ENCODE results near the gene SARDH.

Gene SARDH

DNA sequence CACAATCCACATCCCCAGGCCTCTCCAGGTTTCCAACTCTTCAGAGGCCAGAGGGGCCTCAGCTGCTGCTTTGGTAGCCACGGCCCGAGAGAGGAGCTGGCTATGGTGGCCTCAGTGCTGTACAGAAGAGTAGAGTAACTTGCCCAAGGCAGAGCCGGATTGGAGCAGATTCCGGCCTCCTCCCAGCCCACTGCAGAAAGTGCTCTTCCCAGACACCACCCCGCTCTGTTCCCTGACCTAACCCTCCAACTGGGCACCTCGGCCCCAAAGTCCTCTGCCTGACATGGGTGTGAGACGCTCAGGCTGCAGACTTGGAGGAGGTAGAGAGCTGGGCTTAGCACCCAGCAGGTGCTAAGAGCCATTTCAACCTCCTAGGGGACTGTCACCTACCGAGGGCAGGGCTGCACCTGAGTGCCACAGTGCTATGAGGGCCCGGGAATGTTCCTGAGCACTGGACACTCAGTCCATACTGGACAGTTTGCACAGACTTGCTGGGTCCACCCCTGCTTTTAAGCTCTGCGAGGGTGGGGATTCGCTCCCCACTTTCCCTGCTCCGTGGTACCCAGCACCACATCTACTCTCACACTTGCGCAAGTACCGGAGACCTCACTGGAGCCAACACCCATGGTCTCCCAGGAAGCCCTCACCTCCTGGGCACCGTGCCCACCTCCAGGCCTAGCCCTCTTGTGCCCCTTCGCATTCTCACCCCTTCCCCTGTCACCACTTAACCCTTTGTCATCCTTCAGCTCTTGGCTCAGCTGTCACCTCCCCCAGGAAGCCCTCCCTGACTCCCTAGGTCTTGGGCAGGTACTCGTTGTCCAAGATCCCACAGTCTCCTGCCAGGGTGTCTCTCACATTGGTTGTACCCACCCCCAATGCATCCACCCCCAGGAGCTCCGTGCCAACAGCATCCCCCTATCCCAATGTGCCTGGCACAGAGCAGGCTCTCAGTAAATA, 52.2 kb downstream of the SARDH start:
- H3K4me1 ChIP-seq (ENCODE audit: insufficient read depth, low read length), result no peaks in the 10 kb centered on the region
- H3K27ac ChIP-seq (ENCODE audit: low read length), result no peak overlapping the region
- no peaks in the 10 kb centered on the region for H3K36me3 ChIP-seq (ENCODE audit: insufficient read depth, low read depth, low read length)
- H3K4me3 ChIP-seq (ENCODE audit: low read length), result no peak overlapping the region
- H3K27me3 ChIP-seq (ENCODE audit: insufficient read depth, low read length), result no peaks in the 10 kb centered on the region
- no peaks in the 10 kb centered on the region for H3K9me3 ChIP-seq (ENCODE audit: insufficient read depth, low read depth, low read length)
- no peak overlapping the region for H3K9ac ChIP-seq (ENCODE audit: low read depth, low read length)

DNA sequence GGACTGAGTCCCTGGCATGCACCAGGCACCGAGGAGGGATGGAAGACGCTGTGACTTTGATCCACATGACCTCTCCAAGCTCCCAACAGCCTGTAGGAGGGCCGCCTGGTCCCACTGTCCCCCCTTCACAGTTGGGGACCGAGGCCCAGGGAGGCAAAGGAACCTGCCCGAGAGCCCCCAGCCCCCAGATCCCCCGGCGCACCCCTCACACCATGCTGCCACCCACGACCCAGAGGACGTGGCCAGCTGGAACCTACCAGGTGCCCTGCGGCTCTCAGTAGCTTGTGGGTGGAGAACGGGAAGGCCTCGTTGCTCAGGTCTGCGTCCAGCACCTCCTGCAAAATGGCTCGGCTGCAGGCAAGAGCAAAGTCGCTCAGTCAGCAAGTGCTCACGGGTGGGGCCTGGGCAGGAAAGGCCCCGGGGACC, 53.2 kb downstream of the SARDH start:
- Histone ChIP-seq H3K9ac (ENCODE audit: low read depth, low read length) (no peak overlapping the region), H3K36me3 (ENCODE audit: insufficient read depth, low read depth, low read length) (no peaks in the 10 kb centered on the region), H3K27ac (ENCODE audit: low read length) (no peak overlapping the region), H3K4me3 (ENCODE audit: low read length) (no peak overlapping the region), H3K4me1 (ENCODE audit: insufficient read depth, low read length) (no peaks in the 10 kb centered on the region), H3K9me3 (ENCODE audit: insufficient read depth, low read depth, low read length) (no peaks in the 10 kb centered on the region), H3K27me3 (ENCODE audit: insufficient read depth, low read length) (no peaks in the 10 kb centered on the region)

DNA sequence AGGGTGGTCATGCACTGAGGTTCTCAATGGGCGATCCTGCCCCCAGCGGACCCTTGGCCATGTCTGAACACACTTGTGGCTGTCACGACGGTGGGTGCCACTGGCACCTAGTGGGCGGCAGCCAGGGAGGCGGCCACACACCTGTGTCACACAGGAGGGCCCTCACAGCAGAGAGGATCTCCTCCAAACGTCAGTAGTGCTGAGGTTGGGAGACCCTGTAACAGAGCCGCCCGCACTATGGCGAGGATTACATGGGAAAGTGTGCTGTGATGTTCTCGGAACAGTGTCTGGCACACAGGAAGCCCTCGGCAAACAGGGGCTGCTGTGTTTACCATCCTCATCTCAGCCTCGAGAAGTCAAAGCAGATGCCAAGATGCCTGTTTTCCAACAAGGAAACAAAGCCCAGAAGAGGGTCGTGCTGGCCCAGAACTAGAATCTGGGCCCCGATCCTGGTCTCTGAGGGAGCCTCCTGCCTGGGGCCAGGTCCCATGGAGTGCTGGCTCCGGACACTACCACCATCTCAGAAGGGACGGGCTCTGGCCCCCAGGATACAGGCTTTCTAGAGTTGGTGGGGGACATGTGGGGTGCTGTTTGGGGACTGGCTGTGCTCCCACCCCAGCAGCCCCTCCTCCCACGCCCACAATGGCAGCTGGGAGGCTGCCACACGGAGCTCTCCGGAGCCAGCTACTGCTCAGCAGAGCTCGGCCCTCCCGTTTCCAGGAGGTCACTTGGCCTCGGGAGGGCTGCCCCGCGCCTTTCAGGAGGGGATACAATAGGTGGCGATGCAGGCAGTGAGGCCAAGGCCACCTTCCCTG, 53.8 kb downstream of the SARDH start:
- Histone ChIP-seq H3K36me3 (ENCODE audit: insufficient read depth, low read depth, low read length) (no peaks in the 10 kb centered on the region), H3K4me1 (ENCODE audit: insufficient read depth, low read length) (no peaks in the 10 kb centered on the region), H3K4me3 (ENCODE audit: low read length) (no peak overlapping the region), H3K27me3 (ENCODE audit: insufficient read depth, low read length) (no peaks in the 10 kb centered on the region), H3K9ac (ENCODE audit: low read depth, low read length) (no peak overlapping the region), H3K9me3 (ENCODE audit: insufficient read depth, low read depth, low read length) (no peaks in the 10 kb centered on the region), H3K27ac (ENCODE audit: low read length) (no peak overlapping the region)

DNA sequence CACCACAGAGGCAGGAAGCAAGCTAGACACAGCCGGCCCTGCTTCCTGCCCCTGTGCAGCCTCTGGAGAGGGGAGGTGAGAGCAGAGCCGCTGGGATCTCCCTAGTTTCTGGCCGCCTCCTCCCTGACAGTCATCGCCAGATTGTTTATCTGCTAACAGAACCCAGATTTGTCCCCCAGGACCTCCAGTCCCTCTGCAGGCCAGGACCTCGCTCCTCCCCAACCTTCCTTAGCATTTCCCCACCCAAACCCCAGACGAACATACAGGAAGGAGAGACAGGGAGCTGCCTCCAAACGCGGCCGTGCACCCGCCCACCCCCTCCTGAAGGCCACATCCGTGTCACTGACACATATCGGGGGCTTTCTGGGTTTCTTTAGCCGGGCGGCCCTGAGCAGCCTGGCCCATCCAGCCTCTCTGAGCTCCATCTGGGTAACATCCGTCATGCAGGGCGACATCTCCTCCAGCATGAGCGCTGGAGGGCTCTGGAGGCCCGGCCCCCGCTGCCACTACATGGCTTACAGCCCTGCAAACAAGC, 54.5 kb downstream of the SARDH start:
- Histone ChIP-seq H3K9ac (ENCODE audit: low read depth, low read length) (no peak overlapping the region), H3K4me3 (ENCODE audit: low read length) (no peak overlapping the region), H3K4me1 (ENCODE audit: insufficient read depth, low read length) (no peaks in the 10 kb centered on the region), H3K36me3 (ENCODE audit: insufficient read depth, low read depth, low read length) (no peaks in the 10 kb centered on the region), H3K27me3 (ENCODE audit: insufficient read depth, low read length) (no peaks in the 10 kb centered on the region), H3K27ac (ENCODE audit: low read length) (no peak overlapping the region), H3K9me3 (ENCODE audit: insufficient read depth, low read depth, low read length) (no peaks in the 10 kb centered on the region)

DNA sequence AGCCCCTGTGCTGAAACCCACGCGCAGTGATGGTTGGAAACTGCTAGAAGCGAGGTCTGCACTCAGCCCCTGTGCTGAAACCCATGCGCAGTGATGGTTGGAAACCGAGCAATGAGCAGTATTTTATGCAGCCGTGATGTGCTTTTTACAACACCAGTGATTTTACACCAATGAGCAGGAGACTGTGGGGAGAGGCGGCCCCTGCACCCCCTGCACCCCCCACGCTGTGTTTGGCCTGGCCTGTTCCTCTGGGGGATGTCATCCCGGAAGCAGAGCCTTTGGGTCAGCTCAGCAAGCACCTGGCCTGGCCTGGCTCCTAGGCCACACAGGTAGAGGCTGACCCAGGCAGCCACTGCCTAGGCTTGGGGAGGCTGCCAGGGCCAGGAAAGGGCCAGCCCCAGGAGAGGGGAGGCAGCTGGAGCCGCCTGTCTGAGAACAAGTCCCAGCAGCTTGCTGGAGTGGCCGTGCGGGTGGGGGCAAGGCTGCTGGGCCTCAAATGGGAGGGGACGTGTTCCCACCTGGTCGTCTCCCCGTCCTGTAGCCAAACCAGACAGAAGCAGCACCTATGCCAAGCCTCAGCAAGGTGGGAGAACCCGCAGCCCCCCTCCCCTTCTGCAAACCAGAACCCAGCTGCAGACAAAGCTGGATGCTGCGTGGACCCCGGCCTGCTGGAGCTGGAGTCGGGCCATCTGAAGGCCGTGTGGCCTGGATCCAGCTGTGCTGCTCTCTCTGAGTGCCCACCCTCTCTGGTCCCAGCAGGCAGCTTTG, 55.1 kb downstream of the SARDH start:
- H3K4me3 ChIP-seq (ENCODE audit: low read length), result no peak overlapping the region
- no peaks in the 10 kb centered on the region for H3K4me1 ChIP-seq (ENCODE audit: insufficient read depth, low read length)
- H3K36me3 ChIP-seq (ENCODE audit: insufficient read depth, low read depth, low read length), result no peaks in the 10 kb centered on the region
- H3K9ac ChIP-seq (ENCODE audit: low read depth, low read length), result no peak overlapping the region
- H3K27ac ChIP-seq (ENCODE audit: low read length), result no peak overlapping the region
- no peaks in the 10 kb centered on the region for H3K9me3 ChIP-seq (ENCODE audit: insufficient read depth, low read depth, low read length)
- no peaks in the 10 kb centered on the region for H3K27me3 ChIP-seq (ENCODE audit: insufficient read depth, low read length)

DNA sequence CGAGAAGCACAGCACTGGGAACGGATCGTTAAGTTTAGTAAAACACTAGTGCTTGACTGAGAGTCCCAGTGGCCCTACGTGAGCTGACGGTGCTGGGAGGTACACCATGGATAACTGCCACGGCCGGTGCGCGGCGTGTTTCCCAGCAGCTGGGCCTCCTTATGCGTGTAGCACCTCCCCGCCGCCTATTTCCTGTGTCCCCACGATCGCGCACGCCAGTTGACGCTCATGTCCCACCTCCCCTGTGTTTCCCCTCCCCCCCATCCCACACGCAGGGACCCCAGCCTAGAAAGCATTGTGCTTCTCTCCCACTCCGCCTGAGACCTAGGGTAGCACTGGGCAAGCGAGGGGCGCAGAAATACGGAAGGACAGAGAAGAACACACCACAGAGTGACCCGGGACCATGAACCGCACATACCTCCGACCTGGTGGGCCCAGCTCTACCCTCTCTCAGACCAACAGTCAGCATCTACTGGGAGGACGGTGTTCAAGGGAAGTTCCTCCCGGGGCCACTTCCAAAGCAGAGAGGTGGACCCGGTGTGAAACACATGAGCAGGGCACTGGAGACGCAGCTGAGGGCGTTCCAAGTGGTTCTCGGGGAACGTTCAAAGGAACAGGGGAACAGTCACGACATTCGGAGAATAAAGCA, 56.4 kb downstream of the SARDH start:
- no peak overlapping the region for H3K9ac ChIP-seq (ENCODE audit: low read depth, low read length)
- H3K4me1 ChIP-seq (ENCODE audit: insufficient read depth, low read length), result no peaks in the 10 kb centered on the region
- H3K4me3 ChIP-seq (ENCODE audit: low read length), result no peak overlapping the region
- H3K27ac ChIP-seq (ENCODE audit: low read length), result no peak overlapping the region
- H3K36me3 ChIP-seq (ENCODE audit: insufficient read depth, low read depth, low read length), result no peaks in the 10 kb centered on the region
- no peaks in the 10 kb centered on the region for H3K9me3 ChIP-seq (ENCODE audit: insufficient read depth, low read depth, low read length)
- H3K27me3 ChIP-seq (ENCODE audit: insufficient read depth, low read length), result no peaks in the 10 kb centered on the region

DNA sequence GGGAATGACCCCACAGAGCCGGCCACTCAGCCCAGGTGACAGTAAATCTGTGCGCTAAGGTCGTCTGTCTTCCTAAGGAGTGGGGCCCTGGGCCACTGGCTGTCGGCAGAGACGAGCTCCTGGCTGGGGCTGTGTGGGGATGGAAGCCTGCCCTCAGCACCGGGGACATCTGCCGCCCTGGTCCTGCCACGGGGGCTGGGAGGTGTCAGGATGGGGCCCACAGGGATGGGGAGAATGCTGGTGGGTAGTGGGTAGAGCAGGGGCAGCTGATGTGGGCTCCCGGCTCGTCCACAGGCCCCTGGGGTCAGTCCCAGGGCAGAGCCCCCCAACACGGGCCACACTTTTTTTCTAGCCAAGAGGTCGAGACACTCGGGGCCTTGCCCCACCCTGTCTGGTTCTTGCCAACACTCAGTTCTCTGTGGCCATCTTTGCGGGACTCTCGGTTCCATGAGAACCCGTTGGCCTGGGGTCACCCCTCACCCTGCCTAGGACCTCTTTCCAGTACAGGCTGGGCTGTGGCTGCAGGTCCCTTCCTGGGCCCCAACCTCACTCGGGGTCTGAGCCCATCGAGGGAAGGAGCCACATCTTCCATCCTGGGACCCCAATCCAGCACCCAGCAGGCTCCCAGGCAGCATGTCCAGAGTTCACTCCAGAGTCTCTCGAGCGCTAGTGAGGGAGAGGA, 57.0 kb downstream of the SARDH start:
- H3K9ac ChIP-seq (ENCODE audit: low read depth, low read length), result no peak overlapping the region
- no peaks in the 10 kb centered on the region for H3K36me3 ChIP-seq (ENCODE audit: insufficient read depth, low read depth, low read length)
- H3K27me3 ChIP-seq (ENCODE audit: insufficient read depth, low read length), result no peaks in the 10 kb centered on the region
- no peaks in the 10 kb centered on the region for H3K9me3 ChIP-seq (ENCODE audit: insufficient read depth, low read depth, low read length)
- H3K4me1 ChIP-seq (ENCODE audit: insufficient read depth, low read length), result no peaks in the 10 kb centered on the region
- no peak overlapping the region for H3K27ac ChIP-seq (ENCODE audit: low read length)
- H3K4me3 ChIP-seq (ENCODE audit: low read length), result no peak overlapping the region

DNA sequence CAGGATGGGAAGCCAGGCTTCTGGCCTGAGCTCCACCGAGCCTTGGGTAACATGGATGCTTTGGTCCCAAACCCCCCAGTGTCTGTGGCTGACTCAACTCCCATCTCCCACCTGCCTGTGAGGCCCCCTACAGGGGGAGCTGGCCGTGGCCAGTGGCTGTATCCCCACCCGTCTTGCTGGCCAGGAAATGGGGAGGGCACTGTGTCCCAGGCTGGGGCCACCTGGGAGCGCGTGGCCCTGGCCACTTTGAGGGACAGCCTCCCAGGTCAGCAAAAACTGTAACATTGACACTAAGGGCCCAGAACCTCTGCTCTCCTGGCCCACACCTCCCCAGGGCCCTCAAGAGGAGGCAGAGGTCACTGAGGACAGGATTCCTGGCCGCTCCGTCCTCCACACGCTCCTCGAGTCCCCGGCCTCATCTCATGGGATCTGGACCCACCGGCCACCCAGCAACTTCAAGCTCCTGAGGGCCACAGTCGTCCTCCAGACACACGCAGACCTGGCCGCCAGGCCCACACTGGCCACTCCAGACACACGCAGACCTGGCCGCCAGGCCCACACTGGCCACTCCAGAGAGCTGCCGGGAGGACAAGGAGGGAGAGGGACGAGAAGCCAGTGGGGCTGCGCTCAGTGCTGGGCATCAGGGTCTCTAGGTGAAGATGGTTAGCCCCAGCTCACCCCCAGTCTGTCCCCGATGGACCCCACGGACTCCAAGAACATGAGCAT, 57.7 kb downstream of the SARDH start:
- Histone ChIP-seq H3K36me3 (ENCODE audit: insufficient read depth, low read depth, low read length) (no peaks in the 10 kb centered on the region), H3K4me1 (ENCODE audit: insufficient read depth, low read length) (no peaks in the 10 kb centered on the region), H3K9ac (ENCODE audit: low read depth, low read length) (no peak overlapping the region), H3K27ac (ENCODE audit: low read length) (no peak overlapping the region), H3K27me3 (ENCODE audit: insufficient read depth, low read length) (no peaks in the 10 kb centered on the region), H3K9me3 (ENCODE audit: insufficient read depth, low read depth, low read length) (no peaks in the 10 kb centered on the region), H3K4me3 (ENCODE audit: low read length) (no peak overlapping the region)

DNA sequence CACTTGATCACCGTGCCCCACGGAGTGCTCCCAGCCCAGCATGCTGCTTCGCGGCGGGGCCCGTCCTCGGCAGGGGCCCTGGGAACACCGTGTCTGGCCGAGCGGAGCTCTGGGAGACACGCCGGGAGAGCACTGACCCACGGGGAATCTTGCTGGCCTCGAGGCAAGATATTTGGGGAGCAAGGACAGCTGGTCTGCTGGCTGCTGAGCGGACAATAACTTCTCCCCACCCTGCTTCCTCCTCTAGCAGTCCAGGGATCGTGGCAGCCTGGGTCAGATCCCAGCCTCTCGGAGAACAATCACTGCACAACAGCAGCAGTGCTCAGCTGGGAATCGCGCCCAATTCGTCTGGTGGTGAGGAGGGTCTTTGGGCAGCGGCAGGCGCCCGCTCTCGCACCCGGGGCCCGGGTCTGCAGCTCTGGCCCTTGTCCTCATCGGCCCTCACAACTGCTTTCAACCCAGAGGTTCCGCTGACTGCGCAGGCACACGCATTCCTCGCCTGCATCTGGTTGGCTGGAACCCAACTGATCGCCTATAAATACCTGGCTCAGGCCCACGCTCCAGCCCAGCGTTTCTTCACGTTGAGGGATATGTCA, 58.6 kb downstream of the SARDH start:
- H3K4me3 ChIP-seq (ENCODE audit: low read length), result no peak overlapping the region
- 0 out of 2 replicates have a peak, but pooled peaks cover 3% of the 10 kb centered on the region for H3K4me1 ChIP-seq (ENCODE audit: insufficient read depth, low read length)
- H3K27ac ChIP-seq (ENCODE audit: low read length), result no peak overlapping the region
- H3K9ac ChIP-seq (ENCODE audit: low read depth, low read length), result no peak overlapping the region
- no peaks in the 10 kb centered on the region for H3K9me3 ChIP-seq (ENCODE audit: insufficient read depth, low read depth, low read length)
- H3K36me3 ChIP-seq (ENCODE audit: insufficient read depth, low read depth, low read length), result no peaks in the 10 kb centered on the region
- H3K27me3 ChIP-seq (ENCODE audit: insufficient read depth, low read length), result no peaks in the 10 kb centered on the region

DNA sequence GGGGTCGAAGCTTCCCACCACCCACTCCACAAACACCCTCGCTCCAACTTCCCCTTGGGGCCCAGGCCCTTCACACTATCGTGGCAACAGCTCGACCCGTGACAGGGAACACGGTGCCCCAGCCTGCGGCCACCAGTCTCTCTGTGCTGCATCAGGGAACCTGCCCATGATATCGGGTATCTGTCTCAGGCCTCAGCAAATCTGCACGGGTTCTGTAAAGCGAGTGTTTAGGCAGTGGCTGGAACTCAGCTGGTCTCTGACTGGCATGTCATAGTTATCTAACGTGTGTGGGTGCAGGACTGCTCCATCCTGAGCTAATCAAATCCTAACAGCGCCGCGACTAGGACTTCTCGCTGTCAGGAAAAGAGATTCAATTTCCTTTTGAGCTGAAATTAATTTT, 59.1 kb downstream of the SARDH start:
- Histone ChIP-seq H3K36me3 (ENCODE audit: insufficient read depth, low read depth, low read length) (no peaks in the 10 kb centered on the region), H3K9me3 (ENCODE audit: insufficient read depth, low read depth, low read length) (no peaks in the 10 kb centered on the region), H3K27ac (ENCODE audit: low read length) (no peak overlapping the region), H3K27me3 (ENCODE audit: insufficient read depth, low read length) (no peaks in the 10 kb centered on the region), H3K4me3 (ENCODE audit: low read length) (no peak overlapping the region), H3K4me1 (ENCODE audit: insufficient read depth, low read length) (0 out of 2 replicates have a peak, but pooled peaks cover 7% of the 10 kb centered on the region), H3K9ac (ENCODE audit: low read depth, low read length) (no peak overlapping the region)

All from iPS-20b (cell line).